CD4-positive, CD25-positive, alpha-beta regulatory T cell (primary cell): Measurements from ENCODE around the gene ERBB4. TPM values are rescaled to one million over a fixed set of nuclear protein-coding genes. Genes with fewer than 3 reads are reported as not detected.

ENCODE experiments used
- ATAC-seq, 2 donors: fragments of 150-1000 bp; cut with Tn5 transposase; one replicate each; pipeline ENCODE4 v1.10.0; 2021; ENCODE audit warnings: low read depth in 2 of 2, moderate number of reproducible peaks in 2 of 2, moderate library complexity in 1 of 2
- DNase-seq, 3 donors: peaks; one replicate each; pipeline versions ENCODE4 v3.0.0 to v3.0.0-alpha.2; 2012 to 2022; ENCODE audit warnings: mixed read lengths in 1 of 3
- H3K27ac ChIP-seq: one replicate; pipeline ENCODE4 v1.7.0; 2013; ENCODE audit warnings: mild to moderate bottlenecking, low read length; ENCODE audit not compliant: insufficient read depth, poor library complexity, severe bottlenecking
- H3K27me3 ChIP-seq: one replicate; pipeline ENCODE4 v1.7.0; 2013; ENCODE audit warnings: low read length; ENCODE audit not compliant: control insufficient read depth, insufficient read depth
- H3K36me3 ChIP-seq: one replicate; pipeline ENCODE4 v1.7.0; 2013; ENCODE audit warnings: mild to moderate bottlenecking, low read length, moderate library complexity; ENCODE audit not compliant: control insufficient read depth, insufficient read depth
- H3K4me1 ChIP-seq: 2 replicates; pipeline ENCODE4 v1.7.0; 2013; ENCODE audit warnings: mild to moderate bottlenecking, low read length; ENCODE audit not compliant: insufficient read depth, control insufficient read depth, poor library complexity, severe bottlenecking
- H3K4me3 ChIP-seq: one replicate; pipeline ENCODE4 v1.7.0; 2013; ENCODE audit warnings: low read depth, mild to moderate bottlenecking, low read length, moderate library complexity
- H3K9me3 ChIP-seq, 2 experiments: 1 replicate in 1 of 2; 2 replicates in 1 of 2; pipeline ENCODE4 v1.7.0; 2013; ENCODE audit warnings: low read length in 2 of 2, mild to moderate bottlenecking in 1 of 2, moderate library complexity in 1 of 2; ENCODE audit not compliant: control insufficient read depth in 2 of 2
- H3K27ac Mint-ChIP-seq, 3 donors: one replicate each; pipeline ENCODE4 v1.8.0; 2020 to 2022; ENCODE audit warnings: mild to moderate bottlenecking in 3 of 3, mixed read lengths in 3 of 3, moderate library complexity in 2 of 3
- H3K27me3 Mint-ChIP-seq: one replicate; pipeline ENCODE4 v1.8.0; 2022; ENCODE audit warnings: mild to moderate bottlenecking, mixed read lengths
- H3K36me3 Mint-ChIP-seq: one replicate; pipeline ENCODE4 v1.8.0; 2020; ENCODE audit warnings: mixed read lengths
- H3K4me1 Mint-ChIP-seq, 4 donors: one replicate each; pipeline ENCODE4 v1.8.0; 2020 to 2022; ENCODE audit warnings: mixed read lengths in 4 of 4, mild to moderate bottlenecking in 1 of 4
- H3K4me3 Mint-ChIP-seq, 4 donors: one replicate each; pipeline ENCODE4 v1.8.0; 2020 to 2022; ENCODE audit warnings: mild to moderate bottlenecking in 4 of 4, mixed read lengths in 4 of 4, moderate library complexity in 3 of 4
- H3K9me3 Mint-ChIP-seq, 7 donors: one replicate each; pipeline ENCODE4 v1.8.0; 2020 to 2022; ENCODE audit warnings: mixed read lengths in 7 of 7, mild to moderate bottlenecking in 3 of 7, moderate library complexity in 2 of 7
- polyA plus RNA-seq, 4 donors: library from polyadenylated mRNA; unstranded; fragments of 300-500 nt; fragmentation: Illumina TruSeq; gene quantifications; one replicate each; pipeline ENCODE4 v1.2.3, GENCODE V29; 2021
- total RNA-seq: library from RNA; stranded (reverse); gene quantifications from one replicate; pipeline ENCODE4 v1.2.3, GENCODE V29; 2022

The ERBB4 gene
- total and polyA plus RNA-seq, 5 donors from 2014 or later, result not detected

GRCh38 chr2:212426637-212427412, 111.8 kb downstream of the ERBB4 start:
- Mint-ChIP-seq H3K4me3 (no peak overlapping the region), H3K27ac (no peak overlapping the region), H3K9me3 (peaks cover 0 to 6% (median 1%) of the 10 kb centered on the region in 7 donors), H3K27me3 (no peaks in the 10 kb centered on the region), H3K4me1 (no peaks in the 10 kb centered on the region), H3K36me3 (no peaks in the 10 kb centered on the region)
- no peak for ATAC-seq
- no peaks in the 10 kb centered on the region for H3K27me3 ChIP-seq
- no peaks in the 10 kb centered on the region for H3K9me3 ChIP-seq
- H3K4me1 ChIP-seq, result no peaks in the 10 kb centered on the region
- no peak overlapping the region for H3K27ac ChIP-seq
- no peaks in the 10 kb centered on the region for H3K36me3 ChIP-seq
- no peak overlapping the region for H3K4me3 ChIP-seq
- no peak for DNase-seq

GRCh38 chr2:212424082-212424481, 114.5 kb downstream of the ERBB4 start:
- H3K4me3 Mint-ChIP-seq, result no peak overlapping the region
- no peaks in the 10 kb centered on the region for H3K36me3 ChIP-seq
- no peaks in the 10 kb centered on the region for H3K4me1 ChIP-seq
- no peaks in the 10 kb centered on the region for H3K27me3 Mint-ChIP-seq
- H3K36me3 Mint-ChIP-seq, result no peaks in the 10 kb centered on the region
- H3K4me3 ChIP-seq, result no peak overlapping the region
- peaks cover 0 to 5% (median 0%) of the 10 kb centered on the region in 7 donors for H3K9me3 Mint-ChIP-seq
- DNase-seq, result no peak
- H3K27ac Mint-ChIP-seq, result no peak overlapping the region
- no peaks in the 10 kb centered on the region for H3K9me3 ChIP-seq
- H3K4me1 Mint-ChIP-seq, result no peaks in the 10 kb centered on the region
- no peak for ATAC-seq
- H3K27me3 ChIP-seq, result no peaks in the 10 kb centered on the region
- no peak overlapping the region for H3K27ac ChIP-seq

GRCh38 chr2:212423089-212423488, 115.5 kb downstream of the ERBB4 start:
- Mint-ChIP-seq H3K4me1 (no peaks in the 10 kb centered on the region), H3K27ac (no peak overlapping the region), H3K4me3 (no peak overlapping the region), H3K27me3 (no peaks in the 10 kb centered on the region), H3K36me3 (no peaks in the 10 kb centered on the region), H3K9me3 (peaks cover 0 to 5% (median 0%) of the 10 kb centered on the region in 7 donors)
- no peaks in the 10 kb centered on the region for H3K9me3 ChIP-seq
- no peaks in the 10 kb centered on the region for H3K4me1 ChIP-seq
- DNase-seq (no peak), ATAC-seq (no peak)
- no peaks in the 10 kb centered on the region for H3K27me3 ChIP-seq
- no peak overlapping the region for H3K4me3 ChIP-seq
- no peak overlapping the region for H3K27ac ChIP-seq
- no peaks in the 10 kb centered on the region for H3K36me3 ChIP-seq

GRCh38 chr2:212421556-212422334, 116.9 kb downstream of the ERBB4 start:
- no peak overlapping the region for H3K27ac ChIP-seq
- no peak overlapping the region for H3K4me3 Mint-ChIP-seq
- DNase-seq (no peak), ATAC-seq (no peak)
- H3K27me3 ChIP-seq, result no peaks in the 10 kb centered on the region
- H3K36me3 ChIP-seq, result no peaks in the 10 kb centered on the region
- H3K9me3 Mint-ChIP-seq, result peaks cover 0 to 5% (median 0%) of the 10 kb centered on the region in 7 donors
- no peaks in the 10 kb centered on the region for H3K4me1 Mint-ChIP-seq
- no peaks in the 10 kb centered on the region for H3K27me3 Mint-ChIP-seq
- no peaks in the 10 kb centered on the region for H3K4me1 ChIP-seq
- H3K9me3 ChIP-seq, result no peaks in the 10 kb centered on the region
- no peaks in the 10 kb centered on the region for H3K36me3 Mint-ChIP-seq
- no peak overlapping the region for H3K4me3 ChIP-seq
- no peak overlapping the region for H3K27ac Mint-ChIP-seq

- no peaks in the 10 kb centered on the region for H3K27me3 Mint-ChIP-seq
Measured at GRCh38 chr2:212416086-212416485, 122.5 kb downstream of the ERBB4 start.

GRCh38 chr2:212414767-212415211, 123.8 kb downstream of the ERBB4 start:
- no peaks in the 10 kb centered on the region for H3K27me3 Mint-ChIP-seq
- H3K4me3 ChIP-seq, result no peak overlapping the region
- no peaks in the 10 kb centered on the region for H3K27me3 ChIP-seq
- peaks cover 0 to 5% (median 0%) of the 10 kb centered on the region in 7 donors for H3K9me3 Mint-ChIP-seq
- H3K4me3 Mint-ChIP-seq, result no peak overlapping the region
- H3K27ac ChIP-seq, result no peak overlapping the region
- no peaks in the 10 kb centered on the region for H3K36me3 ChIP-seq
- H3K4me1 ChIP-seq, result no peaks in the 10 kb centered on the region
- no peaks in the 10 kb centered on the region for H3K9me3 ChIP-seq
- H3K4me1 Mint-ChIP-seq, result no peaks in the 10 kb centered on the region
- H3K36me3 Mint-ChIP-seq, result no peaks in the 10 kb centered on the region
- DNase-seq, result no peak
- no peak for ATAC-seq
- H3K27ac Mint-ChIP-seq, result no peak overlapping the region

More at GRCh38 chr2:212416086-212416485, 122.5 kb downstream of the ERBB4 start:
- no peaks in the 10 kb centered on the region for H3K9me3 ChIP-seq
- no peaks in the 10 kb centered on the region for H3K4me1 ChIP-seq
- Mint-ChIP-seq H3K36me3 (no peaks in the 10 kb centered on the region), H3K4me3 (no peak overlapping the region), H3K9me3 (peaks cover 0 to 5% (median 0%) of the 10 kb centered on the region in 7 donors), H3K4me1 (no peaks in the 10 kb centered on the region), H3K27ac (no peak overlapping the region)
- DNase-seq (no peak), ATAC-seq (no peak)
- H3K36me3 ChIP-seq, result no peaks in the 10 kb centered on the region
- H3K4me3 ChIP-seq, result no peak overlapping the region
- H3K27ac ChIP-seq, result no peak overlapping the region
- no peaks in the 10 kb centered on the region for H3K27me3 ChIP-seq

- Mint-ChIP-seq H3K4me3 (no peak overlapping the region), H3K4me1 (no peaks in the 10 kb centered on the region), H3K27me3 (peaks cover 4% of the 10 kb centered on the region), H3K27ac (no peak overlapping the region), H3K36me3 (no peaks in the 10 kb centered on the region), H3K9me3 (peaks cover 0 to 8% (median 0%) of the 10 kb centered on the region in 7 donors)
- Histone ChIP-seq H3K27ac (no peak overlapping the region), H3K9me3 (no peaks in the 10 kb centered on the region), H3K36me3 (no peaks in the 10 kb centered on the region), H3K4me1 (no peaks in the 10 kb centered on the region), H3K27me3 (no peaks in the 10 kb centered on the region), H3K4me3 (no peak overlapping the region)
- ATAC-seq (no peak), DNase-seq (no peak)
Measured at GRCh38 chr2:212409560-212409959, 129.0 kb downstream of the ERBB4 start.
